CD4-positive, alpha-beta T cell treated with Interleukin-17A for 4 hours (primary cell): ENCODE results near the gene RXRA.
A peak's percentile ranks its signal among the peaks of the same experiment; 100 is the strongest.

Experiments used
- DNase-seq: peaks from one replicate; pipeline ENCODE4 v3.0.0-alpha.2; 2020; ENCODE audit warnings: mixed read lengths

The RXRA gene

DNA sequence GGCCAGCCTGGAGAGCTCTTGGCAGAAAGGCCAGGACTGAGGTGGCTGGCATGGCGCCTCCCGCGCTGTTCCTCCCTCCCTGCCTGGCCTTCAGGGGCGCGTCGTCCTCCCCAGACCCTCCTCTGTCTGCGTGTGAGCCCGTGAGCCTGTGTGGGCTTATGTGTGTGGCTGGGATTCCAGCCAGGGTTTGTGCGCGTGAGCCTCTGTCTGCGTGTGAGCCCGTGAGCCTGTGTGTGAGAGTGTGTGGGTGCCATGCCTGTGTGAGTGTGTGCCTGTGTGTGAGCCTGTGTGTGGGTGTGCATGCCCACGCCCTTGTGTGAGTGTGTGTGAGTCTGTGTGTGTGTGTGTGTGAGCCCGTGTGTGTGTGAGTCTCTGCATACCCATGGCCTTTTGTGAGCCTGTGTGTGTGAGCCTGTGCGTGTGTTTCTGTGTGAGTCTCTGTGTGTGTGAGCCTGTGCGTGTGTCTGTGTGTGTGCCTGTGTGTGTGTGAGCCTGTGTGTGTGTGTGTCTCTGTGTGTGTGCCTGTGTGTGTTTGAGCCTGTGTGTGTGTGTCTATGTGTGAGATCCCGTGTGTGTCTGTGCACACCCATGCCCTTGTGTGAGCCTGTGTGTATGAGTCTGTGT is 13.0 kb downstream of the RXRA start:
- no peak for DNase-seq

DNA sequence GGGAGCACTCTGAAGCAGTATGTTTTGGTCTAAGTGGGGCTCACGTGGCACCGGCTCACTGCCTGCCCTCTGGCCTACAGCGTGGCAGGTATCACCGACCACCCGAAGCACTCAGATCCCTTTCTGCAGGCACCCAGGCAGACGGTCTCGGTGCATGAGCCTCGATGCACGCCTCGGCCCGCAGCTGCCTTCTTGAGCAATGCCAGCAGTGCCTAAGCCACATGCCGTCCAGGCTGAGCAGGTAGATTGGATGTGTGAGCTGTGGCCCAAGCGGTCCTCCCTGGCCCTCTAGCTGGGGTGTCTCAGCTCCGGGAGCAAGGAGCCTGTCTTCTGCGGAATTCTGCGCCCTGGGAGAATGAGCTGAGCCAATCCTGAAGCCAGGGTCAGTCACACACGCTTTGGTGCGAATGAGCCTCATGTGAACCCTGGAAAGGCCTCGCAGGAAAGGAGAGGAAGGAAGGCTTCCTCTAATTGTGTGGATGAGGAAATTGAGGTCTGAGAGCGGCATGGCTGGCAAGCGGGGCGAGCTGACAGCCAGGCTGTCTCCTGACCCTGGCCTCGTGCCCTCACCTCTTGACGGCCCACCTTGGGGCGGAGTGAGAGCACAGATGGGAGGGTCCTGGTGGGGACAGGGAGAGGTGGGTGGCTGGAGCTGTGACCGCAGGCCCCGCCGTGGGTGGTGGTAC is 14.4 kb downstream of the RXRA start:
- no peak for DNase-seq

- no peak for DNase-seq
These were observed 15.1 kb downstream of the RXRA start for GRCh38 chr9:134341306-134341705.

- no peak for DNase-seq
These were observed 15.9 kb downstream of the RXRA start for GRCh38 chr9:134341929-134342745.

GRCh38 chr9:134342746-134343115 is 16.5 kb downstream of the RXRA start:
- DNase-seq, result no peak

DNA sequence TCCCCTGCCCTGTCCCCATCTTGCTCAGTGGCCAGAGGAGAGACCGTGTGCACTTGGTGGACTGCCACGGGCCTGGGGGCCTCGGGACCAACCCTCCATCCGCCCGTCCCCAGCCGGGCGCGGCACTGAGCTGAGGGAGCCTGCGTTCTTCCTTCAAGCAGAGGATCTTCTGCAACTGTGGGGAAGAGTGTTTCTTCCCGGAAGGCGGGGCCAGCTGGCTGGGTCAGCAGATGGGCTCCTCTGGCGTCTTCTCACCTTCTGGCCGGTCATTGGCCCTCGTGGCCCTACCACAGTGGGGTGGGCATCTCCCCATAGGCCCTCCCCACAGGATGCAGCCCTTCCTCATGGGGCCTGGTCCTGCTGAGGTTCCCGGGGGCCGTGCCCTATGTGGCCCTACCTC is 17.4 kb downstream of the RXRA start:
- no peak for DNase-seq

DNA sequence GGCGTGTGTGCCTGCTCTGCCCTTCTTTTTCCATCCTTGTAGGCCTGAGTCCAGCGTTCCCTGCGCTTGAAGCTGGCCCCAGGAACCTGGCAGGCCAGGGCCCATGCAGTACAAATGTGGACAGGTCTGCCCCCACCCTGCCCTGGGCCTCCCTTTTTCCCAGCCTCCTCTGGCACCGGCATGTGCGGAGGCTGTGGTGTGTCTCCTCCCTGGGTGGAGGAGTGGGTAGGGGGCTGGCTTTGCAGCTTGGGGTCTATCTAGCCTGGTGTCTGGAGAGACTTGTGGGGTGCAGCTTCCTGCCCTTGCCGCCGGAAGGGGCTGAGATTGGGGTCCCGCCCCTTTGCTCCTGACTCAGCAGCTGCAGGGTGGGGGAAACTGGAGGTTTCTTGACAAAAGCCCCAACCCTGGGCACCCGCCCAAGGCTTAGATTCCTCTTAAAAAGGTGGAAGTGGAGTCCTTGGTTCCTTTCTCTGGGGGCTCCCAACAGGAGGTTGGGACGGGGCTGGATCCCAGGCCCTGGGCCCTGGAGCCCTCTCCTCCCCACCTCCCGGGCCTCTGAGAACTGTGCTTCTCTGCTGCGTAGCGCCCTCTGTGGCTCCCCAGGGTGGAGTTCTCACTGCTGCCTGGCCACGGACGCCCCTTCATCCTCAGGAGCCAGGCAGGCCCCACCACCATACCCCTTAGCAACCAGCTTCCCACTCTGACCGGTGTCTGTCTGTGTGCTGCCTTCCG is 18.0 kb downstream of the RXRA start:
- peak; percentile 50 for DNase-seq

DNA sequence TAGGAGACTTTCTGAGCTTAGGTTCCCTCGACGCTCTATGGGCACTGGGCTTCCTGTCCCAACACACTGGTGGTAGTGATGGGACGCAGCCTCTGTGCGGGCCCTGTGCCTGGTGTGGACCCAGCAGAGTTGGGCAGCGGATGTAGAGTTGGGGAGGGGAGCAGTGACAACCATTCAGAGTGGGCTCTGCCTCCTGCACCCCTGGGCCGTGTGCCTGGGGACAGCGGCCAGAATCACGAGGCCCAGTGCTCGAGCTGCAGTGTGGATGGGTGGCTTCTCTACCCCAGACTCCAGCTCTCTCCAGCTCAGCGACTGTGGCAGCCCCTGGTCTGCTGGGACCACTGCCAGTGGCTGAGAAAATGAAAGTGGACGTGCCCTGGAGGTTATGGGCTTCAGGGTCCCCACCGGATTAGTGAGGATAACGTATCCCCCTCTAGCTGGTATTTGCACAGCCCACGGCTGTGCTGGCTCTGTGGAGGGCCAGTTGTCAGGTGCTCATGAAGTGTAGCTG is 18.6 kb downstream of the RXRA start:
- no peak for DNase-seq

- no peak for DNase-seq
These were observed 19.5 kb downstream of the RXRA start for GRCh38 chr9:134345737-134346136.

DNA sequence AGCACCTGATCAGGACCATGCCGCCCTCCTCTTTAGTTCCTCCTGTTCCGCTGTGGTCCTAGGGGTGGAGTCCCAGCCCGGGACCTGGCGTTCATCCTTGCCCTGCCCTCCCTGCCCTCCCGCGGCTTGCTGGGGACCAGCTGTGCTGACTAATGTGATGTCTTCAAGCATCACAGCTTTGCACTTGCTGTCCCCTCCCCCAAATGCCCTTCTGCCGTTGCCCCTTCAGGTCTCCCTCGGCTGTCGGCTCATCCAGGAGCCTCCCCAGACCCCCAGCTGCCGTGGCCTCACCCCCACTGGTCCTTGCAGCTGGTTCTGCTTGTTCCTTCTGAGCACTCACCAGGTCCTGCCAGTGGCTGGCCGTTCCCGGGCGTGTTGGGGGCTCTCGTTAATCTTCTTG is 19.9 kb downstream of the RXRA start:
- no peak for DNase-seq

- no peak for DNase-seq
These were observed 20.8 kb downstream of the RXRA start for GRCh38 chr9:134346840-134347583.

DNA sequence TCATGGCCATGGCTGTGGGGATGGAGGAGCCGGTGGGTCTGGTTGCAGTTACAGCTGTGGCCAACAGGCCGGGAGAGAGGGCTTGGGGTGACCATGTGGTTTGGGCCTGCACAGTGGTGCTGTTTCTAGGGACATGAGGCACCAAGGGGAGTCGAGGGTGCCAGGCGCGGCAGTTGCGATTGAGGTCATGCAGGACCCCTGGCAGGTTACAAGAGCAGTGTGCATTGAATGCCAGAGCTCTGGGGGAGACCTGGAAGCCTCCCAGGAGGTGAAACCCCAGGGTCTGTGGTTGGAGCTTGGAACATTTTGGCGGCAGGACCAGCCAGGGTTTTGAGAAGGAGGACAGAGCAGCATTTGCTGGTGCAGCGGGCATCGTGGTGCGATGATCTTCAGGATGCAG is 21.7 kb downstream of the RXRA start:
- DNase-seq, result no peak

- no peak for DNase-seq
These were observed 22.3 kb downstream of the RXRA start for GRCh38 chr9:134348404-134349155.

DNA sequence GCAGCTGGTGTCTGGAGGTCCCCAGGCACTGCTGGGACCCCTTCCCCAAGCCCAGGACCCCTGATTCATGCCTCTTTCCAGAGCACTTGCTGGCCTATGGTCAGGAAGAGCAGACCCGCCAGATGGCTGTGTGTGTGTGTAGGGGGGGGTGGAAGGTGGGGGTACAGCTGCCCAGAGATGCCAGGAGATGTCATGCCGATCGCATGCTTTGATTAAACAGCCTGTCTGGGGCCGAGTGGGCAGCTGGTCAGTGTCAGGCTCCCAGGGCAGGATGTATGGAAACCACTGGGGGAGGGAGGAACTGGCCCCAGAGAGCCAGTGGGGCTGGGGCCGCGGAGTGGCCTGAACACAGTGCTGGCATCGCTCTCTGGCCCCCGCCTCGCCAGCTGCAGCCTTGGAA is 23.7 kb downstream of the RXRA start:
- DNase-seq, result no peak

DNA sequence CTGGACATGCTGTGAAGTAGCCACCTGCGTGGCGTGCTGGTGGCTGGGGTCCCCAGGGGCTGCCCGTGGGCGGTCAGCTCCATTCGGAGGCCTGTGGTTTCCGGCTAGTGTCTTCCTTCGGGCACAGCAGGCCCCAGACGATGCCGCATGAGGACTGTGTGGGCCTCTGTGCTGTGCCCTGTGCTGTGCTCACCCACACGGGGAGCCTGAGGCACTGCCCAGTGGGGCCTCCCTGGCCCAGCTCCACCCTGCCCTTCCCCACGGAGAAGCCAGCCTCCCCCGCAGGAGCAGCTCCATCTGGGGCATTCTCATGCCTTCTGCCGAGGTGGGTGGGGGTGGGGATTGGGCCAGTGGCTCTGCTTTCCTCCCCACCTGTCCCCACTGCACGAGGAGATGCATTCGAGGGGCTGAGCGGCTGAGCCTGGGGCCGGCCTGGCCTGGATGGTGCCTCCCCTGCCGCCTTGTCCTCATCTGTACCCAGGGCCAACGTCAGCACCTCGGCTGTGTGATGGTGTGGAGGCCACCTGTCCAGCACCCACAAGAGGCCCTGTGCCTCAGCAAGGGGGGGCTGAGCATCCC is 24.2 kb downstream of the RXRA start:
- DNase-seq, result no peak

GRCh38 chr9:134351606-134352176 is 25.4 kb downstream of the RXRA start:
- DNase-seq, result no peak

GRCh38 chr9:134352247-134352933 is 26.1 kb downstream of the RXRA start:
- no peak for DNase-seq

DNA sequence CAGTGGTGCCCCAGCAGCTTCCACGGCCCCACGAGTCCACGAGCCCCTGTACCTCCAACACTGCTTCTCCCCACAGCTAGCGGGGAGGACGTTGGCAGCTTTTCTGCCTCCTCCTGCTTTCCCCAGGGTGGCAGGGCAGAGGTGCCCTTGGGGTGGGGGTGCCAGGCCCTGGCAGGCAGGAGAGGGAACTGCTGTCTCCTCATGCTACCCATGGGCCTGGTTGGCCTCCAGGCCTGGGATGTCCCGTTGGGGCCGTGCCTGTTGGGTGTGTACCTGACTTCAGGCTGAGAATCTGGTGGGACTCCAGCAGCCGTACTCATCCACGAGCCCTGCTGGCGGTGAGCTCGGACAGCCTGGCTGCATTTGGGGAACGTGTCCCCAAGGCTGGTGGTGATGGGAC is 27.3 kb downstream of the RXRA start:
- no peak for DNase-seq

GRCh38 chr9:134355158-134355557 is 28.9 kb downstream of the RXRA start:
- DNase-seq, result no peak

GRCh38 chr9:134355561-134356279 is 29.5 kb downstream of the RXRA start:
- DNase-seq, result no peak
